ENCODE measurements around the gene TAP2.

- TF ChIP-seq CTCF (IDR thresholded peaks at IDR 0.05; ENCODE audit: insufficient read depth, low read length, poor library complexity, severe bottlenecking) = no peak
- TF ChIP-seq EZH2phosphoT487 (conservative IDR thresholded peaks at IDR 0.05; ENCODE audit: low read length) = no peak
These were observed 44.3 kb upstream of the TAP2 start for GRCh38 chr6:32882879-32883250.

All from SU-DHL-6 (cell line).